Measurements from ENCODE around the gene MUC5B.

The MUC5B gene

GRCh38 chr11:1276041-1276790 is 53.4 kb downstream of the MUC5B start:
- H3K4me1 Mint-ChIP-seq (ENCODE audit: low read depth) = no peaks in the 10 kb centered on the region
- no peaks in the 10 kb centered on the region for H3K9me3 Mint-ChIP-seq
- H3K36me3 Mint-ChIP-seq (ENCODE audit: low read depth) = peaks cover 25% of the 10 kb centered on the region
- H3K27me3 Mint-ChIP-seq = no peaks in the 10 kb centered on the region
- H3K27ac Mint-ChIP-seq = no peak overlapping the region
- H3K4me3 Mint-ChIP-seq = no peak overlapping the region

- Mint-ChIP-seq H3K4me3 (no peak overlapping the region), H3K9me3 (no peaks in the 10 kb centered on the region), H3K27me3 (no peaks in the 10 kb centered on the region), H3K36me3 (ENCODE audit: low read depth) (peaks cover 25% of the 10 kb centered on the region), H3K4me1 (ENCODE audit: low read depth) (no peaks in the 10 kb centered on the region), H3K27ac (no peak overlapping the region)
These were observed 54.2 kb downstream of the MUC5B start for GRCh38 chr11:1276866-1277615.

- Mint-ChIP-seq H3K4me3 (no peak overlapping the region), H3K4me1 (ENCODE audit: low read depth) (no peaks in the 10 kb centered on the region), H3K36me3 (ENCODE audit: low read depth) (peaks cover 25% of the 10 kb centered on the region), H3K27ac (no peak overlapping the region), H3K9me3 (no peaks in the 10 kb centered on the region), H3K27me3 (no peaks in the 10 kb centered on the region)
These were observed 55.2 kb downstream of the MUC5B start for GRCh38 chr11:1277936-1278512.

GRCh38 chr11:1278766-1279673 is 56.2 kb downstream of the MUC5B start:
- H3K27ac Mint-ChIP-seq = no peak overlapping the region
- H3K4me1 Mint-ChIP-seq (ENCODE audit: low read depth) = no peaks in the 10 kb centered on the region
- no peak overlapping the region for H3K4me3 Mint-ChIP-seq
- no peaks in the 10 kb centered on the region for H3K27me3 Mint-ChIP-seq
- H3K36me3 Mint-ChIP-seq (ENCODE audit: low read depth) = peaks cover 25% of the 10 kb centered on the region
- H3K9me3 Mint-ChIP-seq = no peaks in the 10 kb centered on the region

GRCh38 chr11:1279674-1280055 is 56.8 kb downstream of the MUC5B start:
- H3K4me3 Mint-ChIP-seq = no peak overlapping the region
- no peaks in the 10 kb centered on the region for H3K27me3 Mint-ChIP-seq
- no peak overlapping the region for H3K27ac Mint-ChIP-seq
- H3K9me3 Mint-ChIP-seq = no peaks in the 10 kb centered on the region
- H3K4me1 Mint-ChIP-seq (ENCODE audit: low read depth) = no peaks in the 10 kb centered on the region
- peaks cover 25% of the 10 kb centered on the region for H3K36me3 Mint-ChIP-seq (ENCODE audit: low read depth)

GRCh38 chr11:1280116-1281035 is 57.5 kb downstream of the MUC5B start:
- no peak overlapping the region for H3K4me3 Mint-ChIP-seq
- peaks cover 28% of the 10 kb centered on the region for H3K36me3 Mint-ChIP-seq (ENCODE audit: low read depth)
- no peak overlapping the region for H3K27ac Mint-ChIP-seq
- H3K4me1 Mint-ChIP-seq (ENCODE audit: low read depth) = no peaks in the 10 kb centered on the region
- no peaks in the 10 kb centered on the region for H3K9me3 Mint-ChIP-seq
- H3K27me3 Mint-ChIP-seq = no peaks in the 10 kb centered on the region

- H3K4me3 Mint-ChIP-seq = no peak overlapping the region
- H3K27me3 Mint-ChIP-seq = no peaks in the 10 kb centered on the region
- H3K27ac Mint-ChIP-seq = no peak overlapping the region
- H3K9me3 Mint-ChIP-seq = no peaks in the 10 kb centered on the region
- H3K4me1 Mint-ChIP-seq (ENCODE audit: low read depth) = no peaks in the 10 kb centered on the region
- peaks cover 26% of the 10 kb centered on the region for H3K36me3 Mint-ChIP-seq (ENCODE audit: low read depth)
These were observed 58.6 kb downstream of the MUC5B start for GRCh38 chr11:1281326-1281973.

GRCh38 chr11:1281974-1282365 is 59.1 kb downstream of the MUC5B start:
- H3K27ac Mint-ChIP-seq = no peak overlapping the region
- no peaks in the 10 kb centered on the region for H3K4me1 Mint-ChIP-seq (ENCODE audit: low read depth)
- peaks cover 29% of the 10 kb centered on the region for H3K36me3 Mint-ChIP-seq (ENCODE audit: low read depth)
- H3K27me3 Mint-ChIP-seq = no peaks in the 10 kb centered on the region
- H3K9me3 Mint-ChIP-seq = no peaks in the 10 kb centered on the region
- no peak overlapping the region for H3K4me3 Mint-ChIP-seq

- no peaks in the 10 kb centered on the region for H3K9me3 Mint-ChIP-seq
- no peak overlapping the region for H3K27ac Mint-ChIP-seq
- no peaks in the 10 kb centered on the region for H3K27me3 Mint-ChIP-seq
- H3K4me3 Mint-ChIP-seq = no peak overlapping the region
- peaks cover 23% of the 10 kb centered on the region for H3K36me3 Mint-ChIP-seq (ENCODE audit: low read depth)
- no peaks in the 10 kb centered on the region for H3K4me1 Mint-ChIP-seq (ENCODE audit: low read depth)
These were observed 60.2 kb downstream of the MUC5B start for GRCh38 chr11:1283091-1283511.

- H3K36me3 Mint-ChIP-seq (ENCODE audit: low read depth) = peaks cover 23% of the 10 kb centered on the region
- H3K4me1 Mint-ChIP-seq (ENCODE audit: low read depth) = no peaks in the 10 kb centered on the region
- H3K4me3 Mint-ChIP-seq = no peak overlapping the region
- H3K9me3 Mint-ChIP-seq = no peaks in the 10 kb centered on the region
- no peak overlapping the region for H3K27ac Mint-ChIP-seq
- H3K27me3 Mint-ChIP-seq = no peaks in the 10 kb centered on the region
These were observed 61.0 kb downstream of the MUC5B start for GRCh38 chr11:1283906-1284305.

GRCh38 chr11:1285316-1285744 is 62.5 kb downstream of the MUC5B start:
- Mint-ChIP-seq H3K27ac (no peak overlapping the region), H3K4me3 (no peak overlapping the region), H3K36me3 (ENCODE audit: low read depth) (peaks cover 24% of the 10 kb centered on the region), H3K4me1 (ENCODE audit: low read depth) (no peaks in the 10 kb centered on the region), H3K9me3 (no peaks in the 10 kb centered on the region), H3K27me3 (no peaks in the 10 kb centered on the region)

GRCh38 chr11:1285876-1286275 is 63.0 kb downstream of the MUC5B start:
- Mint-ChIP-seq H3K9me3 (no peaks in the 10 kb centered on the region), H3K27ac (no peak overlapping the region), H3K4me1 (ENCODE audit: low read depth) (no peaks in the 10 kb centered on the region), H3K4me3 (no peak overlapping the region), H3K27me3 (no peaks in the 10 kb centered on the region), H3K36me3 (ENCODE audit: low read depth) (peaks cover 24% of the 10 kb centered on the region)

GRCh38 chr11:1287928-1288327 is 65.1 kb downstream of the MUC5B start:
- H3K36me3 Mint-ChIP-seq (ENCODE audit: low read depth) = peaks cover 31% of the 10 kb centered on the region

More at GRCh38 chr11:1287928-1288327, 65.1 kb downstream of the MUC5B start:
- no peaks in the 10 kb centered on the region for H3K27me3 Mint-ChIP-seq
- no peaks in the 10 kb centered on the region for H3K4me1 Mint-ChIP-seq (ENCODE audit: low read depth)
- no peak overlapping the region for H3K4me3 Mint-ChIP-seq
- no peak overlapping the region for H3K27ac Mint-ChIP-seq
- no peaks in the 10 kb centered on the region for H3K9me3 Mint-ChIP-seq
